Measurements from ENCODE around the gene NUDT22. TPM values are rescaled to one million over a fixed set of nuclear protein-coding genes. Genes with fewer than 3 reads are reported as not detected.

NUDT22 gene
- total RNA-seq, 1 donor: 56.5 TPM

DNA sequence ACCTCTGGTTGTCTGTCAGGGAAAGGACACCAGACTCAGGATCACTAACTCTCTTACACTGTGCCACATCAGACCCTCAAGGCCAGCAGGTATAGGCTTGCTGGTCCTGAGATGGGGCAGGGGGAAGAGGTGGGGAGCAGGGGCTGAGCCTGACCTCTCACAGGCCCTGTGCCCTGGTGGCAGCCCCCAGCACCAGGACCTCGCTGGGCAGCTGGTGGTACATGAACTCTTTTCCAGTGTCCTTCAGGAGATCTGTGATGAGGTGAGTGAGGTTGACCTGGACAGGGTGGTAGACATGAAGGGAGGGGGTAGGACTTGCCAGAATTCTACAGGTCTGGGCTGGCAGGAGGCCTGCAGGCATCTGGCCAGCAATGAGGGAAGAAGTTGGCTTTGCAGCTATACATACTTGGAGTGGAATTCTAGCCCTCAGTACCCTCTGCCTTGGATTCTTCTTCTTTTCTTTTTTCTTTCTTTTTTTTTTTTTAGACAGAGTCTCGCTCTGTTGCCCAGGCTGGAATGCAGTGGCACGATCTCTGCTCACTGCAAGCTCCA lies 1.4 kb downstream of the NUDT22 start:
- no peak overlapping the region for H2AFZ ChIP-seq (ENCODE audit: low read length)
- DNase-seq (ENCODE audit: insufficient read length, low spot score, missing footprints): no peak
- peak overlapping the region; percentile 80 for H3K27ac ChIP-seq (ENCODE audit: low read depth, low read length)
- peaks cover 32% of the 10 kb centered on the region for H3K79me2 ChIP-seq (ENCODE audit: insufficient read depth, low read length)
- peak overlapping the region; percentile 96 for H3K4me3 ChIP-seq (ENCODE audit: insufficient read depth, low read length)
- no peaks in the 10 kb centered on the region for H3K9me3 ChIP-seq (ENCODE audit: low read depth, low read length)
- peaks cover 5% of the 10 kb centered on the region for H4K20me1 ChIP-seq (ENCODE audit: insufficient read depth, low read length)
- peaks cover 5% of the 10 kb centered on the region for H3K36me3 ChIP-seq (ENCODE audit: insufficient read depth, low read length)
- TF ChIP-seq, protein P1, sequence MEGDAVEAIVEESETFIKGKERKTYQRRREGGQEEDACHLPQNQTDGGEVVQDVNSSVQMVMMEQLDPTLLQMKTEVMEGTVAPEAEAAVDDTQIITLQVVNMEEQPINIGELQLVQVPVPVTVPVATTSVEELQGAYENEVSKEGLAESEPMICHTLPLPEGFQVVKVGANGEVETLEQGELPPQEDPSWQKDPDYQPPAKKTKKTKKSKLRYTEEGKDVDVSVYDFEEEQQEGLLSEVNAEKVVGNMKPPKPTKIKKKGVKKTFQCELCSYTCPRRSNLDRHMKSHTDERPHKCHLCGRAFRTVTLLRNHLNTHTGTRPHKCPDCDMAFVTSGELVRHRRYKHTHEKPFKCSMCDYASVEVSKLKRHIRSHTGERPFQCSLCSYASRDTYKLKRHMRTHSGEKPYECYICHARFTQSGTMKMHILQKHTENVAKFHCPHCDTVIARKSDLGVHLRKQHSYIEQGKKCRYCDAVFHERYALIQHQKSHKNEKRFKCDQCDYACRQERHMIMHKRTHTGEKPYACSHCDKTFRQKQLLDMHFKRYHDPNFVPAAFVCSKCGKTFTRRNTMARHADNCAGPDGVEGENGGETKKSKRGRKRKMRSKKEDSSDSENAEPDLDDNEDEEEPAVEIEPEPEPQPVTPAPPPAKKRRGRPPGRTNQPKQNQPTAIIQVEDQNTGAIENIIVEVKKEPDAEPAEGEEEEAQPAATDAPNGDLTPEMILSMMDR (IDR thresholded peaks at IDR 0.05; ENCODE audit: extremely low read depth, low read depth, low read length): no peak
- H3K4me2 ChIP-seq (ENCODE audit: insufficient read depth, low read length): peak overlapping the region; percentile 97
- no peaks in the 10 kb centered on the region for H3K27me3 ChIP-seq (ENCODE audit: insufficient read depth, low read length)
- H3K4me1 ChIP-seq (ENCODE audit: insufficient read depth, low read length): peaks cover 28% of the 10 kb centered on the region

DNA sequence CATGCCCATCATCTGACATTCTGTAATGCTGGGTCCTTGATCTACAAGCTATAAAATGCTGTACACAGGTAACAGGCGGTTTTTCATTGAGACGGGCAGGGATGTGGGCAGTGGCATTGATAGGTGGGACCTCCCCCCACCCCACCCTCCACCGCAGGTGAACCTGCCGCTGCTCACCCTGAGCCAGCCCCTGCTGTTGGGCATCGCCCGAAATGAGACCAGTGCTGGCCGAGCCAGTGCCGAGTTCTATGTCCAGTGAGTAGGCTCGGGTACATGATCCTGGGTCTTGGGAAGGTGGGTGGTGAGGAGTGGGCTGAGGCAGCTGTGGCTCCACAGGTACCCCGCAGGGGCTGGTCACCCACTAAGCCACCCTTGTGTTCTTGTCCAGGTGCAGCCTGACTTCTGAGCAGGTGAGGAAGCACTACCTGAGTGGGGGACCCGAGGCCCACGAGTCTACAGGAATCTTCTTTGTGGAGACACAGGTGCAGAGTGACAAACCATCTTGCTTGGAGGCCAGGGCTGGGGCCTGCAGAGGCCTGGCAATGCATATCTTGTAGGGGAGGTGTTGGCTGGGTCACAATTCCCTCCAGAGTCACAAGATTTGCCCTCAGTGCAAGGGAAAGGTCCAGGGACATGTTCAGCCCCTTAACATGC lies 3.1 kb downstream of the NUDT22 start:
- no peak for DNase-seq (ENCODE audit: insufficient read length, low spot score, missing footprints)
- Histone ChIP-seq H3K9me3 (ENCODE audit: low read depth, low read length) (no peaks in the 10 kb centered on the region), H3K27me3 (ENCODE audit: insufficient read depth, low read length) (no peaks in the 10 kb centered on the region), H3K4me3 (ENCODE audit: insufficient read depth, low read length) (no peak overlapping the region), H2AFZ (ENCODE audit: low read length) (no peak overlapping the region), H3K4me2 (ENCODE audit: insufficient read depth, low read length) (peak overlapping the region; percentile 95), H3K27ac (ENCODE audit: low read depth, low read length) (no peak overlapping the region), H3K36me3 (ENCODE audit: insufficient read depth, low read length) (no peaks in the 10 kb centered on the region), H4K20me1 (ENCODE audit: insufficient read depth, low read length) (peaks cover 5% of the 10 kb centered on the region), H3K4me1 (ENCODE audit: insufficient read depth, low read length) (peaks cover 31% of the 10 kb centered on the region), H3K79me2 (ENCODE audit: insufficient read depth, low read length) (peaks cover 32% of the 10 kb centered on the region)
- TF ChIP-seq, protein P1 (IDR thresholded peaks at IDR 0.05; ENCODE audit: extremely low read depth, low read depth, low read length): no peak

DNA sequence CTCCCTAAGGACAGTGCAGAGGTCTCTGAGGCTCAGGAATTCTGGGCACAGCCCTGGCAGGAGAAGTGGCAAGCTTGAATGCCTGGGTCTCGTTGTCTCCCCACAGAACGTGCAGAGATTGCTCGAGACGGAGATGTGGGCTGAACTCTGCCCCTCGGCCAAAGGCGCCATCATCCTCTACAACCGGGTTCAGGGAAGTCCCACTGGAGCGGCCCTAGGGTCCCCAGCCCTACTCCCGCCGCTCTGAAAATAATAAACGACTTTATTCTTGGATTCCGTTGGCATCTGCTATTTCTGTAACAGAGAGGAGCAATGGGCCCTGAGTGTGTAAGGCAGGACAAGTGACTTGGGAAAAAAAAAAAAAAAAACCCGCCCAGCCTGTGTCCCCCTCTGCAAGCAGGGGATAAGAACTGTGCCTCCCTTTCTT lies 3.7 kb downstream of the NUDT22 start:
- H3K27ac ChIP-seq (ENCODE audit: low read depth, low read length): peak overlapping the region; percentile 5
- TF ChIP-seq, protein P1 (IDR thresholded peaks at IDR 0.05; ENCODE audit: extremely low read depth, low read depth, low read length): no peak

DNA sequence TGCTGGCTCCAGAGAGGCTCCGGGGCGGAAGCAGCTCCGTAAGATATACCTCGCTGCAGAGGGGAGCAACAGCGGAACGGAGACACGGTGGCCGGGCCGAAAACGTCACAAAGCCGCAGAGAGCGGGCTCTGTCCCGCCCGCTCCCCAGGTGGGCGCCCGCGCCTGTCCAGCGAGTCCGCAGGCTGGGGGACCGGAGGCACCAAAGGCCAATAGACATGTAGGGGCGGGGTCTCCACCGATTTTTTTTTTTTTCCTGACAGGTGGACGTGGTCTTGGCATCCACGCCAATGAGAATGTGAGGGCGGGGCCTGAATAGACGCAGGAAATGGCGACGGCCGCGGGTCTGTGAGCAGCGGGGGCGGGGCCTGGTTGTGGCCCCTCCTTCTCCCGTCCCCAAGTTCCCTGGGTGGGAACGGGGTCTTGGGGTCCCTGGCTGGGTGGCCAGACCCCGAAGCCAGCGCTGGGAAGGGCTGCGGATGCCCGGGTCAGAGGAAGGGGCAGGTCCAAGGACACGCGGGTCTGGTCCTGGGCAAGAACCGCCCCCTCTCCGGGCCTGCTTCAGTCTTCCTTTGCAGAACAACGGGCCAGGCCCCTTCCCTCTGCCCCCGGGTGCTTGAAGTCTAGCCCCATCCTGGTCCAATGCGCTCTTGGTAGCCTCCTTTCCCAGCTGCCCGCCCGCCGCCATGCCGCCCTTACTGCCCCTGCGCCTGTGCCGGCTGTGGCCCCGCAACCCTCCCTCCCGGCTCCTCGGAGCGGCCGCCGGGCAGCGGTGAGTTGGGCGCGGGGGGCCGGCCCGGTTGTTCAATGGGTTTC lies 4.3 kb downstream of the NUDT22 start, which contains the start of gene DNAJC4:
Gene DNAJC4 (plus strand): TSS at position 378 of the 814 bp plus-strand sequence. CDS start 307 bp downstream, at position 685.
- no peaks in the 10 kb centered on the region for H3K27me3 ChIP-seq (ENCODE audit: insufficient read depth, low read length)
- no peaks in the 10 kb centered on the region for H3K36me3 ChIP-seq (ENCODE audit: insufficient read depth, low read length)
- TF ChIP-seq, protein P1 (IDR thresholded peaks at IDR 0.05; ENCODE audit: extremely low read depth, low read depth, low read length): no peak
- peak within 1 kb of the TSS; percentile 93 for H3K4me3 ChIP-seq (ENCODE audit: insufficient read depth, low read length)
- H3K4me1 ChIP-seq (ENCODE audit: insufficient read depth, low read length): peaks cover 30% of the 10 kb centered on the region
- H3K9me3 ChIP-seq (ENCODE audit: low read depth, low read length): no peaks in the 10 kb centered on the region
- peak within 1 kb of the TSS; percentile 95 for H3K4me2 ChIP-seq (ENCODE audit: insufficient read depth, low read length)
- peaks cover 29% of the 10 kb centered on the region for H3K79me2 ChIP-seq (ENCODE audit: insufficient read depth, low read length)
- H3K27ac ChIP-seq (ENCODE audit: low read depth, low read length): peak within 1 kb of the TSS; percentile 63
- peak; percentile 99 for DNase-seq (ENCODE audit: insufficient read length, low spot score, missing footprints)
- H2AFZ ChIP-seq (ENCODE audit: low read length): peak within 1 kb of the TSS; percentile 88
- peaks cover under 1% of the 10 kb centered on the region for H4K20me1 ChIP-seq (ENCODE audit: insufficient read depth, low read length)

More for the DNA sequence above, 3.7 kb downstream of the NUDT22 start:
- H3K36me3 ChIP-seq (ENCODE audit: insufficient read depth, low read length): no peaks in the 10 kb centered on the region
- H3K27me3 ChIP-seq (ENCODE audit: insufficient read depth, low read length): no peaks in the 10 kb centered on the region
- no peak for DNase-seq (ENCODE audit: insufficient read length, low spot score, missing footprints)
- peaks cover 31% of the 10 kb centered on the region for H3K4me1 ChIP-seq (ENCODE audit: insufficient read depth, low read length)
- peak overlapping the region; percentile 93 for H3K4me3 ChIP-seq (ENCODE audit: insufficient read depth, low read length)
- H3K9me3 ChIP-seq (ENCODE audit: low read depth, low read length): no peaks in the 10 kb centered on the region
- H4K20me1 ChIP-seq (ENCODE audit: insufficient read depth, low read length): peaks cover 5% of the 10 kb centered on the region
- H3K79me2 ChIP-seq (ENCODE audit: insufficient read depth, low read length): peaks cover 30% of the 10 kb centered on the region
- peak overlapping the region; percentile 95 for H3K4me2 ChIP-seq (ENCODE audit: insufficient read depth, low read length)
- peak overlapping the region; percentile 15 for H2AFZ ChIP-seq (ENCODE audit: low read length)
